Spleen (tissue), 7 donors: ENCODE data around the gene PEAR1.

Experiments used
- POLR2AphosphoS5 ChIP-seq, 3 donors: sonication (generic); formaldehyde crosslinking; IDR thresholded peaks; one replicate each; pipeline ENCODE4 v1.5.1; 2017; ENCODE audit warnings: antibody characterized with exemption in 3 of 3
- TF ChIP-seq, protein P1 (sequence below), 11 experiments: fragments of 200-600 bp in 7 of 11; fragments of 450-650 bp in 4 of 11; sonication (generic) in 4 of 11; IDR thresholded peaks in 8 of 11; conservative IDR thresholded peaks in 3 of 11; 1 replicate in 7 of 11; 2 replicates in 4 of 11; pipeline versions ENCODE4 v1.4.0 to v1.8.0; 2016 to 2021; ENCODE audit warnings: antibody characterized with exemption in 11 of 11, inconsistent platforms in 4 of 11, mild to moderate bottlenecking in 1 of 11
- donor health status: DM: no; HTN: no; CAD: no; lungs with moderate emphysema.
- donor health status: DM: no; HTN: no; CAD: no.
- donor health status: DM: no; HTN: no; CAD: no.

DNA sequence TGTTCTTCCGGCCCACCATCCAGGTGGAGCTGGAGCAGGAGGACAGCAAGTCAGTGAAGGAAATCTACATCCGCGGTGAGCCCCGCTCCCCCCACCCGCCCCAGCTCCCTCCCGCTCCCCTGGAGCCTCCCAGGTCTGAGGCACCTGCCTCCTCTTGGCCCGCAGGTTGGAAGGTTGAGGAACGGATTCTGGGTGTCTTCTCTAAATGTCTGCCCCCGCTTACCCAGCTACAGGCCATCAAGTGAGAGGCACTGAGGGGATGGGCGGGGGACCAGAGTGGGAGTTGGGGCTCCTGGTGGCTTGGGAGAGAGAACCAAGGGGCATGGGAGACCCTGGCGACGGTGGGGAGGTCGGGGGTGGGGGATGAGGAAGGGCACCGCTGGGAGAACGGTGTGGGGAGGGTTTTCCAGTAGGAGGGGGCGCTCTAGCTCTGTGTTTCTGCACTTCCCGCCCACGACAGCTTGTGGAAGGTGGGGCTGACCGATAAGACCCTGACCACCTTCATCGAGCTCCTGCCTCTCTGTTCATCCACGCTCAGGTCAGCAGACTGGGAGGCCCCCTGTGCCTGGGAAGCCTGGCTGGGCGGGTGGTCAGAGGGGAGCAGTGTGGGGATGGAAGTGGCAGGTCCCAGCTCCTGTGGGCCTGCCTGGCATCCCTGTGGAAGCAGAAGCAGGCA lies 31.1 kb downstream of the PEAR1 start:
- TF ChIP-seq, protein P1, sequence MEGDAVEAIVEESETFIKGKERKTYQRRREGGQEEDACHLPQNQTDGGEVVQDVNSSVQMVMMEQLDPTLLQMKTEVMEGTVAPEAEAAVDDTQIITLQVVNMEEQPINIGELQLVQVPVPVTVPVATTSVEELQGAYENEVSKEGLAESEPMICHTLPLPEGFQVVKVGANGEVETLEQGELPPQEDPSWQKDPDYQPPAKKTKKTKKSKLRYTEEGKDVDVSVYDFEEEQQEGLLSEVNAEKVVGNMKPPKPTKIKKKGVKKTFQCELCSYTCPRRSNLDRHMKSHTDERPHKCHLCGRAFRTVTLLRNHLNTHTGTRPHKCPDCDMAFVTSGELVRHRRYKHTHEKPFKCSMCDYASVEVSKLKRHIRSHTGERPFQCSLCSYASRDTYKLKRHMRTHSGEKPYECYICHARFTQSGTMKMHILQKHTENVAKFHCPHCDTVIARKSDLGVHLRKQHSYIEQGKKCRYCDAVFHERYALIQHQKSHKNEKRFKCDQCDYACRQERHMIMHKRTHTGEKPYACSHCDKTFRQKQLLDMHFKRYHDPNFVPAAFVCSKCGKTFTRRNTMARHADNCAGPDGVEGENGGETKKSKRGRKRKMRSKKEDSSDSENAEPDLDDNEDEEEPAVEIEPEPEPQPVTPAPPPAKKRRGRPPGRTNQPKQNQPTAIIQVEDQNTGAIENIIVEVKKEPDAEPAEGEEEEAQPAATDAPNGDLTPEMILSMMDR (IDR thresholded peaks at IDR 0.05 in 8 of 11, conservative IDR thresholded peaks at IDR 0.05 in 3 of 11), result no peak
- no peak for TF ChIP-seq POLR2AphosphoS5 (IDR thresholded peaks at IDR 0.05)
